Gastroesophageal sphincter (tissue), 4 donors: ENCODE data around the gene ZNF630. TPM values are rescaled to one million over a fixed set of nuclear protein-coding genes. Genes with fewer than 3 reads are reported as not detected.
"Not testable (repeated sequence)": the region's sequence is repeated elsewhere in the genome, so short reads cannot be mapped to it uniquely, and the experiment has no call there.

Experiments
- ATAC-seq: fragments of 150-250 bp; one replicate; pipeline ENCODE4 v1.9.1; 2016; ENCODE audit warnings: mild to moderate bottlenecking, moderate library complexity
- H3K27ac ChIP-seq, 4 donors: fragments of 200-600 bp; sonication (generic) in 3 of 4; 1 replicate in 3 of 4; 2 replicates in 1 of 4; pipeline ENCODE4 v1.5.1; 2016 to 2019
- H3K27me3 ChIP-seq: fragments of 200-600 bp; sonication (generic); one replicate; pipeline ENCODE4 v1.5.1; 2019
- H3K36me3 ChIP-seq, 2 donors: fragments of 200-600 bp; sonication (generic); one replicate each; pipeline ENCODE4 v1.5.1; 2019; ENCODE audit warnings: control low read depth in 1 of 2
- H3K4me1 ChIP-seq, 3 donors: fragments of 200-600 bp; sonication (generic); 1 replicate in 2 of 3; 2 replicates in 1 of 3; pipeline ENCODE4 v1.5.1; 2016 to 2019; ENCODE audit warnings: control low read depth in 2 of 3
- H3K4me3 ChIP-seq, 2 donors: fragments of 200-600 bp; sonication (generic); one replicate each; pipeline ENCODE4 v1.5.1; 2019; ENCODE audit warnings: mild to moderate bottlenecking in 1 of 2, moderate library complexity in 1 of 2
- H3K9me3 ChIP-seq, 3 donors: fragments of 200-600 bp; sonication (generic); one replicate each; pipeline ENCODE4 v1.5.1; 2017 to 2019; ENCODE audit warnings: control low read depth in 2 of 3
- EP300 ChIP-seq: sonication (generic); formaldehyde crosslinking; IDR thresholded peaks from one replicate; pipeline ENCODE4 v1.6.1; 2017; ENCODE audit warnings: antibody characterized with exemption, mild to moderate bottlenecking
- WGBS, 2 donors: methylation state at CpG; one replicate each; pipeline ENCODE4 v1.1.5; 2018; ENCODE audit warnings: low coverage in 1 of 2; 5-methylcytosine and 5-hydroxymethylcytosine counted together
- total RNA-seq, 4 donors: library from RNA; depleted of rRNA; stranded (reverse); fragments of >200 nt; gene quantifications; one replicate each; pipeline ENCODE4 v1.1.0, GENCODE V29; 2016

The ZNF630 gene
- total RNA-seq, 4 donors from 2014 or later = 2.8 to 7.8 (median 3.8) TPM

GRCh38 chrX:48021026-48021900 lies 50.2 kb downstream of the ZNF630 start:
- Histone ChIP-seq H3K36me3 (no peaks in the 10 kb centered on the region), H3K4me1 (peaks cover 0 to 11% (median 0%) of the 10 kb centered on the region in 3 donors), H3K27me3 (no peaks in the 10 kb centered on the region), H3K9me3 (no peaks in the 10 kb centered on the region), H3K27ac (peak overlapping the region; percentile 84 to 96 (median 88)), H3K4me3 (peak overlapping the region; percentile 57 to 96)
- no peak for TF ChIP-seq EP300
- peak; percentile 85 for ATAC-seq
- WGBS, 2 donors = 0 to 21% methylated on average over 12 to 17 of the region's 30 CpGs

- H3K27ac ChIP-seq = peak overlapping the region in 2 of 4 donors; percentile 84 to 87
- H3K27me3 ChIP-seq, H3K36me3 ChIP-seq: not testable (repeated sequence)
Observed at GRCh38 chrX:48020472-48020871, 51.0 kb downstream of the ZNF630 start.

GRCh38 chrX:48019892-48020291 lies 51.5 kb downstream of the ZNF630 start:
- ATAC-seq = not testable (repeated sequence)
- WGBS, 2 donors = no CpG with 5 or more reads among the region's 1 CpG

More at GRCh38 chrX:48020472-48020871, 51.0 kb downstream of the ZNF630 start:
- WGBS, 2 donors = 10 to 64% methylated on average over 2 to 6 of the region's 11 CpGs
- not testable (repeated sequence) for H3K9me3 ChIP-seq, ATAC-seq, H3K4me1 ChIP-seq
- H3K4me3 ChIP-seq = peak overlapping the region in 1 of 2 donors; percentile 57

GRCh38 chrX:48016583-48017310 lies 54.7 kb downstream of the ZNF630 start:
- H3K27ac ChIP-seq, H3K36me3 ChIP-seq, ATAC-seq, H3K4me1 ChIP-seq, H3K4me3 ChIP-seq, H3K9me3 ChIP-seq, H3K27me3 ChIP-seq: not testable (repeated sequence)
- WGBS, 2 donors = no CpG with 5 or more reads among the region's 46 CpGs

More at GRCh38 chrX:48019892-48020291, 51.5 kb downstream of the ZNF630 start:
- H3K36me3 ChIP-seq, H3K4me1 ChIP-seq, H3K27ac ChIP-seq, H3K4me3 ChIP-seq, H3K9me3 ChIP-seq, H3K27me3 ChIP-seq: not testable (repeated sequence)

- WGBS, 2 donors = no CpG with 5 or more reads among the region's 2 CpGs
- H3K9me3 ChIP-seq, H3K4me3 ChIP-seq, ATAC-seq, H3K36me3 ChIP-seq, H3K27ac ChIP-seq, H3K27me3 ChIP-seq, H3K4me1 ChIP-seq: not testable (repeated sequence)
Observed at GRCh38 chrX:48009445-48009960, 61.9 kb downstream of the ZNF630 start.

Other genes with a start within 250 kb of the ZNF630 start
- 10 to 100 TPM in 1 of 4 donors, 1 to 10 TPM in 3; 5.0 to 13.4 (median 7.6) TPM for gene ZNF81, start 234.7 kb downstream of the ZNF630 start, total RNA-seq
- gene ZNF182, start 67.7 kb downstream of the ZNF630 start, total RNA-seq = 1 to 10 TPM; 2.8 to 5.8 (median 3.8) TPM
- gene SPACA5, start 64.7 kb downstream of the ZNF630 start, total RNA-seq = not detected
- gene SPACA5B, start 59.0 kb upstream of the ZNF630 start, total RNA-seq = not detected
- gene SSX5, start 125.2 kb upstream of the ZNF630 start, total RNA-seq = not detected
- gene SSX1, start 183.8 kb upstream of the ZNF630 start, total RNA-seq = not detected